HG03442 (cell line): ENCODE results near the gene TRIML2.
"Not testable (repeated sequence)": the region's sequence is repeated elsewhere in the genome, so short reads cannot be mapped to it uniquely, and the experiment has no call there.

Experiments
- ATAC-seq: cut with Tn5 transposase; IDR thresholded peaks from one replicate; pipeline ENCODE4 v1.9.1; 2021; ENCODE audit warnings: mild to moderate bottlenecking, moderate library complexity; ENCODE audit not compliant: unreplicated experiment

Gene TRIML2

DNA sequence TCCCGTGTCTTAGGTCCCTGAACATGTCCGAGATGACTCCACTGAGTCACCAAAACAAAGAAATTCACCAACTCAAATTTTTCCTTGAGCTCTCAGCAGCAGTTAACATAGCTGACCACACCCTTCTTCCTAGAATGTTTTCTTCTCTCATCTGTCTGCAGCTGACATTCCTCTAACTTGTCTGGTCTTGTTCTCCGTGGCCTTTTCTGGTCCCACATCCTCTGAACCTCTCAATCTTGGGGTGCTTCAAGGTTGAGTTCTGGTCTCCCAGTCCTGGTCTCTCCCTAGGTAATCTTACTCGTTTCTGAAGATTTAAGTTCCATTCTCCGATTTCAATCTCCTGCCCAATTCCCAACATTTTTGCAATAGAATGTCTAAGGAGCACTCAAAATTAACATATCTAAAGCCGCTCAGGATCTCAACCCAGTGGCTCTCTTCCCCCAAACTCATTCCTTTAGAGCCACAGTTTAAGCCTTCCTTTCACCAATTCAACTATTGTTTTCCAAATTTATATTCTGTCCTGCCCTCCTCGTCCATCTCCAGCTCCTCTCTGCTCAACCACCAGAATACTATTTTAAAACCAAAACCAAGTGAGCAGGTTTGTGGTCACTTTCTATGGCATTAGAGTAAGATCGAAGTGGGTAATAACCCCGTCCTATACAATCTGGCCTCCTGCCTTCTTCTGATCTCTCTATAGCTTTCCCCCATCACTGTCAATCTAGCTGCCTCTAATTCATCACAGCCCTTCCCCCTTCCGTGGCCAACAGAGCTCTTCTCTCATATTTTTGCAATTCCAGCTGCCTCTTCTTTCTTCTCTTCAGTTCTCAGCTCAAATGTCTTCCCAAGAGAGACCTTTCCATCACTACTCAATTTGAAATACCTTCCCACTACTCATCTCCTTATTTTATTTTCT lies 1.2 kb downstream of the TRIML2 start:
- no peak for ATAC-seq

DNA sequence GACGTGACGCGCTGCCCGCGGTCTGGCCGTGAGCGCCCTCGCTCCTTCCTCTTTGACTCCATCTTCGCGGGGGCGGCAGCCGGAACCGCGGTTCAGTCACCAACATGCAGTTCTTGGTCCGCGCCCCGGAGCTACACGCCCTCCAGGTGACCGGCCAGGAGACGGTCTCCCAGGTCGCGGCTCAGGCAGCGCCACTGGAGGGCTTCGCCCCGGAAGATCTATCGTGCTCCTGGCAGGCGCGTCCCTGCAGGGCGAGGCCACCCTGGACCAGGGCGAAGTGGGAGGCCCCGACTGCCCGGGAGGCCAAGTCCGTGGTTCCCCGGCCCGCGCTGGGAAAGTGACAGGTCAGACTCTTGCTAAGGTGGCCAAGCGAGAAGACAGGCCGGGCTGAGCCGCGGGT lies 2.9 kb downstream of the TRIML2 start:
- no peak for ATAC-seq

DNA sequence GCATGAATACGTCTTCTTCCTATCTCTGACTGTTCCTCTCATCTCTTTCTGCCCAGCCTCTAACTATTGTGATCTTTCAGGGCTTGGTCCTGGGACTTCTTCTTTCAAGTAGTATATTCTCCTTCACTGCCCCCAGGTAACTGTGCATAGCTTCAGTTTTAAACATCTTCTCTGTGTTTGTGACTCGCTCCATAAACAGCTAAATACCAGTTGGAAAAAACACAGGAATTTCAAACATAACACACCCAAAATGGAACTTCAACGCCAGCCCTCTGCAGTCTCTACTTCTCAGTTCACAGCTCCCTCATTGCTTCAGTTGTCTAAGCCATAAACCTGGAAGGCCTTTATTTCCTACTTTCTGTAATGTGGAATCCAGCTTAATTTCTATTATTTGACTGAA lies 16.6 kb downstream of the TRIML2 start:
- ATAC-seq = no peak

DNA sequence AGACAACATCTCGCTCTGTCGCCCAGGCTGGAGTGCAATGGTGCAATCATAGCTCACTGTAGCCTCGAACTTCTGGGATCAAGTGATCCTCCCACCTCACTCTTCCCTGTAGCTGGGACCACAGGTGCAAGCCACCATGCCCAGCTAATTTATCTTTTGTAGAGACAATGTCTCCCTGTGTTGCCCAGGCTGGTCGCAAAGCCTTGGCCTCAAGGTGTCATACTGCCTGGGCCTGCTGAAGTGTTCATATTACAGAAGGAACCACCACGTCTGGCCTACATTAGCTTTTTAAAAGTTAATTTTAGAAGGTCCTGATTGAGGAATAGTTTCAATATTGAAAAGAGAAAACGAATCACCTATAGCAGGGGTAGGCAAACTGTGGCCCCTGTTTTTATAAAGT lies 22.5 kb downstream of the TRIML2 start:
- no peak for ATAC-seq

DNA sequence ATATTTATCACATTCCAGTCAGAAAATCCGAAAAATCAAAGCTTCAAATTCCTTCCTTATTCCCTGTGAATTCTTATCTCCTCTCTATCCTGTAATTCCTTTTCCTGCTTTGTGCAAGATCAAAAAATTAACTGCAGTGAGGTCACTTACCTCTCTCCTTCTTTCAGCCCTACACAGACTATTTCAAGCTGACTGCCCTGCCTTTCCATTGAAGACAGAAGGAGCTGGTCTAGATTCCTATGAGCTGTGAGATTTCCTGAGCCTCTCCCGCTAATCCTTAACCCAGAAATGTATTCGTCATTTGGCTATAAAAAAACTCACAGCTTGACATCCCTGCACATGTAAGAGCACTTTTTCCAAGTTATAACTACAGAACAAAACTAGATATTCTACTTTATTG lies 26.6 kb downstream of the TRIML2 start:
- no peak for ATAC-seq

DNA sequence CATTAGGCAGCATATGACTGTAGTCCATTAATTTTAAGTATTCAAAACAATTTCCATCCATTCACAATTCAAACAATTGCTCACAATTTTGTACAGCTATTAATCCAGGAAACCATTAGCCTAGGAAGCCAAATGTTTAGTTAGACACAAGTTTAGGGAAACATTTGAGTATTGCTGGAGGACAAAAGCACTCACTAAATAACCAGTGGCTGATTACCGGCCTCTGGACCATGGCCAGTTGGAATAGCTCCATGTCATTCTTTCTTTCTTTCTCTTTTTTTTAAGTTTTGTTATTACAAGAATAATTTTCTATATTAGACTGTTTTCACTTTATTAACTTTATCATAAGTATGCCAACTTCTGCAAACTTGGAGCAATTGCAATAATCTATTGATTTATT lies 31.3 kb downstream of the TRIML2 start:
- ATAC-seq = no peak

DNA sequence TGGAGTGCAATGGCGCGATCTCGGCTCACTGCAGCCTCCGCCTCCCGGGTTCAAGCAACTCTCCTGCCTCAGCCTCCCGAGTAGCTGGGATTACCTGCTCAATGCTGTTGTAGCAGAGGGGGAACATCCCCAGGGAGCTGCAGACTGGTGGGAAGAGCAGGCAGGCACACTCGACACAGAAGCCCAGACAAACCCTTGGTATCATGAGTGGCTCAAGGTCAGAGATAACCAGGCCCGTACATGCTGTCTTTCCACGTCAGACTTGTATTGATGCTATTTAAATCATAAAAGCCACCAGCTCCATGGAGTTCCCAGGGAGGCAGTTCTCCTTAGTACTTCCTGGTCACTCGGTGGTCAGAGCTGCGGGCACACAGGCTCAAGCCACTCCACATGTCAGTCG lies 33.2 kb downstream of the TRIML2 start:
- ATAC-seq = no peak

DNA sequence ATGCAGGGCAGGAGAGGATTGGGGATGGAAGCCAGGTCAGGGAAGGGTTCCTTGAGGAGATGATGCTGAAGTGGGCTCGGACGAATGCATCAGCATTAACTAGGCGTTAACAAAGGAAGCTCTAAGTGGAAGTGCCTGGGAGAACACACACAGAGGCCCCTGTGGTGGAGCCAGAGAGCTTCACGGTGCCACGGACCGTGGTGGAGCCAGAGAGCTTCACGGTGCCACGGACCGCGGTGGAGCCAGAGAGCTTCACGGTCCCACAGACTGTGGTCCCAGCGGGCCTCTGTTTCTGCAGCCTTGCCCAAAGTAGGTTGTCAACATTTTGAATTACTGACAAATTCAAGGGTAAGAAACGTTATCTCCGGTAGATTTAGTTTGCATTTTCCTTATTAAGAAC lies 48.3 kb downstream of the TRIML2 start:
- ATAC-seq = no peak

DNA sequence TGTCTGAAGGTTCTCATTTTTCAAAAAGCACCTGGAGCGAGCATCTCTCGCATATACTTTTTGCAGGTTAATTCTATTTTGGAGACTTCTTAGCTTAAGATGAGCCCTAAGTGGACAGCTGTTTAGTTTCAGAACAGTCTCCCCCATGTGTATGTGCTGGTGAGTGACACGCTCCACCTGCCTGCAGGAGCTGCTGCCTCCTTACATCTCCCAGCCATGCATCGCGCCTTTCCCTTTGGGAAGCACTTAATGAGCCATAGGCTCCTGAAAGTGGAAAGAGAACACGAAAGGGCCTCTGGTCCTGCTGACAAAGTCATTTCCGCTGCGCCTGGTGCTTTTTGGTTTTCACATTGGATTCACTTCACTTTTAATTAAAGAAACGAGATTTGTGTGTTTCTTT lies 56.1 kb downstream of the TRIML2 start:
- no peak for ATAC-seq

DNA sequence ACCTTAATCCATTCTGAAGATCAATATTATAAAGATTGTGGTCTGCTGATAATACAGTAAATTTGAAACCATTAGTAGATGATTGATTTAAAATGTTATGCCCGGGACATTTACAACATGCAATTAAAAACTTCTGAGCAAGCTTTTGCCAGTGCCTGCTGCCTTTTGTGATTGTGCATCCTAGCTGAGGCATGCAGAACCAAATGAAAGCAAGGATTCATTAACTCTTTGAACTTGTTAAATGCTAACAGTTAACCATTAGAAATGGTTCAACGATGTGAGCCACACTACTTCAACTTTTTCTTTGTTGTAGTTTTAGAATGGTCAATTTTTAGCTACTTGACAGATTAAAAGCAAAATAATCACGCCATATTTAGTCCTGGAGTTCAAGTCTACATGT lies 62.7 kb downstream of the TRIML2 start:
- ATAC-seq = no peak

DNA sequence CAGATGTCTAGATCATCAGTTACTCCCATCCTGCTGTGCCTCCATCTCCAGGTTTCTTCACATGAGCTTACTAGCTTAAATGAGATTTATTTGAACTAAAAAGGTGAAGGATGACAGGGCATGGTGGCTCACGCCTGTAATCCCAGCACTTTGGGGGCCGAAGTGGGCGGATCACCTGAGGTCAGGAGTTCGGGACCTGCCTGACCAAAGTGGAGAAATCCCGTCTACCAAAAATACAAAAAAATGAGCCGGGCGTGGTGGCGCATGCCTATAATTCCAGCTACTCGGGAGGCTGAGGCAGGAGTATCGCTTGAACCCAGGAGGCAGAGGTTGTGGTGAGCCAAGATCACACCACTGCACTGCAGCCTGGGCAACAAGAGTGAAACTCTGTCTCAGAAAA lies 63.9 kb downstream of the TRIML2 start:
- not testable (repeated sequence) for ATAC-seq

DNA sequence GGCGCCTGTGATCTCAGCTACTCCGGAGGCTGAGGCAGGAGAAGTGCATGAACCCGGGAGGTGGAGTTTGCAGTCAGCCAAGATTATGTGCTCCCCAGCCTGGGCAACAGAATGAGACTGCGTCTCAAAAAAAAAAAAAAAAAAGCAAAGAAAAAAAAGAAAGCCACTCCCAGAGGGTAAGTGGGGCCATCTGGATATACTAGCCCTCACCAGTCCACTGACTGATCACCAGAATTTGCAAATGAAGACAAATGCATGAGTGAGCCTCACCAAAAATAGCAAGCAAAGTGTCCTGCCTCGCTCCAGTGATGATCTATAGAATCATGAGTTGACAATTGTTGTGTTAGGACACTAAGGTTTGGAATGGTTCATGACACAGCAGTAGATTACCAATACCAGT lies 66.2 kb downstream of the TRIML2 start:
- ATAC-seq = no peak

DNA sequence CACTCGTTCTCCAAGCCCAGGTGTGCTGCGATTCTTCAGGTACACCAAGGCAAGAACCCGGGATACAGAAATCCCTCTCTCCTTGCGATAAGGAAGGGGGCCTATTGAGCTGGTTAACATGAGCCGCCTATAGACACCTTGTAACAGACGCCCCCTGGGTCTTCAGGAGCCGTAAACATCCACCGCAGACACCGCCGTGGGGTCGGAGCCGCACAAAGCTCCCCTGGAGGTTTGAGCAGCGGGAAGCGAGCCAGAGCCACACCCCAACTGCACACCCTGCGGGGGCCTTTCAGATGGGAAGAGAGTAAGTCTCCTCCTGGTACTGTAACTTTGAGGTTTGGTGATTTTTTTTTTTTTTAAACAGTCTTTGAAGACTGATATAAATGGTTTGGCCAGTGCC lies 67.2 kb downstream of the TRIML2 start:
- no peak for ATAC-seq

DNA sequence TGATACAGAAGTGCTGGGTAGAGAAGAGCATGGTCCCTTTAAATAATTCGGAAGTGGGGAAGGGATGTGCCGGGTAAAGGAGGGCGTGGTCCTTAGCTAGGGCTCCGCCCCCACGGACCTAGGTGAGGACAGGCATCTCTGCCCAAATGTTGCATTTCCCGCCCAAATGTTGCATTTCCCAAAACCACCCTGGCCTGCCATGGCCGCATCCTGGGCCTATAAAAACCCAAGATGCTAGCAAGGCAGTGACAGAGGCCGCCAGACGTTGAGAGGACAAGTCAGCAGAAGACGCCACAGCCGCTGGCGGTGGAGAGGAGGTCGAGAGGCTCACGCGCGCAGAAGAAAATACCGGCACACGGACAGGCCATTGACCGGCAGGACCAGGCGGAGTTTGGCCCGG lies 67.7 kb downstream of the TRIML2 start:
- no peak for ATAC-seq
